Left kidney (tissue), 2 donors: ENCODE data around the gene REN. TPM values are rescaled to one million over a fixed set of nuclear protein-coding genes. Genes with fewer than 3 reads are reported as not detected.

Experiments
- DNase-seq: peaks from one replicate; pipeline ENCODE4 v3.0.0-alpha.2; 2013
- polyA plus RNA-seq: library from polyadenylated mRNA; unstranded; fragments of 120-200 nt; gene quantifications from one replicate; pipeline ENCODE4 v1.2.1, GENCODE V29; 2013; ENCODE audit not compliant: insufficient read length

Gene REN
- polyA plus RNA-seq, 1 donor = 15.3 TPM

GRCh38 chr1:204108312-204109141, 57.6 kb downstream of the REN start:
- DNase-seq = no peak

GRCh38 chr1:204107892-204108291, 58.2 kb downstream of the REN start:
- DNase-seq = no peak

GRCh38 chr1:204106825-204107224, 59.3 kb downstream of the REN start:
- no peak for DNase-seq

- no peak for DNase-seq
These were observed 61.0 kb downstream of the REN start for GRCh38 chr1:204105131-204105515.

Other genes starting within 250 kb of the REN start
- gene SOX13, start 93.2 kb downstream of the REN start, polyA plus RNA-seq = 49.9 TPM
- gene ETNK2, start 14.3 kb downstream of the REN start, polyA plus RNA-seq = 26.8 TPM
- gene KISS1, start 30.2 kb upstream of the REN start, polyA plus RNA-seq = not detected
- gene GOLT1A, start 47.7 kb upstream of the REN start, polyA plus RNA-seq = 3.5 TPM
- gene PLEKHA6, start 193.6 kb upstream of the REN start, polyA plus RNA-seq = 46.1 TPM
- gene PPP1R15B, start 245.5 kb upstream of the REN start, polyA plus RNA-seq = 44.1 TPM